Peyer's patch (tissue), 4 donors: ENCODE data around the gene TMEM150B. TPM values are rescaled to one million over a fixed set of nuclear protein-coding genes. Genes with fewer than 3 reads are reported as not detected.

ENCODE experiments used
- DNase-seq, 3 donors: peaks; one replicate each; pipeline ENCODE4 v3.0.0-alpha.2; 2017 to 2019
- H3K27ac ChIP-seq, 4 donors: fragments of 200-600 bp; sonication (generic); one replicate each; pipeline ENCODE4 v1.5.1; 2016 to 2019
- H3K27me3 ChIP-seq, 2 donors: fragments of 200-600 bp; sonication (generic); one replicate each; pipeline ENCODE4 v1.5.1; 2019
- H3K36me3 ChIP-seq, 3 donors: fragments of 200-600 bp; sonication (generic); one replicate each; pipeline ENCODE4 v1.5.1; 2016 to 2019
- H3K4me1 ChIP-seq, 4 donors: fragments of 200-600 bp; sonication (generic); one replicate each; pipeline ENCODE4 v1.5.1; 2016 to 2019
- H3K4me3 ChIP-seq, 4 donors: fragments of 200-600 bp; sonication (generic); 1 replicate in 3 of 4; 2 replicates in 1 of 4; pipeline ENCODE4 v1.5.1; 2016 to 2019; ENCODE audit warnings: mild to moderate bottlenecking in 1 of 4
- H3K9me3 ChIP-seq, 4 donors: fragments of 200-600 bp; sonication (generic); one replicate each; pipeline ENCODE4 v1.5.1; 2016 to 2019; ENCODE audit warnings: mild to moderate bottlenecking in 1 of 4
- POLR2A ChIP-seq, 2 donors: fragments of 450-650 bp; IDR thresholded peaks; one replicate each; pipeline ENCODE4 v1.5.1; 2017; ENCODE audit warnings: antibody characterized with exemption in 2 of 2, mild to moderate bottlenecking in 2 of 2, moderate library complexity in 2 of 2
- total RNA-seq, 4 donors: library from RNA; depleted of rRNA; stranded (reverse); fragments of >200 nt; gene quantifications; one replicate each; pipeline ENCODE4 v1.1.0, GENCODE V29; 2016
- TF ChIP-seq, protein P1 (sequence below), 6 experiments: fragments of 450-650 bp in 4 of 6; fragments of 200-600 bp in 2 of 6; sonication (generic) in 1 of 6; IDR thresholded peaks; one replicate each; pipeline ENCODE4 v1.5.1; 2017 to 2019; ENCODE audit warnings: antibody characterized with exemption in 6 of 6, mild to moderate bottlenecking in 3 of 6, moderate library complexity in 1 of 6

TMEM150B gene
- total RNA-seq, 4 donors from 2014 or later: 26.4 to 235 (median 199) TPM

DNA sequence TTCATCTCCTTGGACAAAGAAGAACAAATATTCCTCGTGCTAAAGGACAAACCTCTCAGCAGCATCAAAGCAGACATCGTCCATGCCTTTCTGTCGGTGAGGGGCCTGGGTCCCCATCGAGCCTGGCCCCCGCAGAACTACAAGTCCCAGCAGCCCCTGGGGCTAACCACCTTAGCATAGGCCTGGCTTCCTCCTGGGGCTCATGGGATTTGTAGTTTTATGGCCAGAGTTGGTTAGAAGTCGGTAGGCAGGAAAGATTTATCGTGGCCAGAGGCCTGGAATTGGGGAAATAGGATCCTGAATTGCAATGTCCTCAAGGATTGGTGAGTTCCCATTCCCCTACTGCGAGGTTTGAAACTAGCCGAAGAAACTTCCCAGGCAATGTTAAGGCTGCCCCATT is 19.6 kb downstream of the TMEM150B start:
- no peak overlapping the region for H3K27ac ChIP-seq

DNA sequence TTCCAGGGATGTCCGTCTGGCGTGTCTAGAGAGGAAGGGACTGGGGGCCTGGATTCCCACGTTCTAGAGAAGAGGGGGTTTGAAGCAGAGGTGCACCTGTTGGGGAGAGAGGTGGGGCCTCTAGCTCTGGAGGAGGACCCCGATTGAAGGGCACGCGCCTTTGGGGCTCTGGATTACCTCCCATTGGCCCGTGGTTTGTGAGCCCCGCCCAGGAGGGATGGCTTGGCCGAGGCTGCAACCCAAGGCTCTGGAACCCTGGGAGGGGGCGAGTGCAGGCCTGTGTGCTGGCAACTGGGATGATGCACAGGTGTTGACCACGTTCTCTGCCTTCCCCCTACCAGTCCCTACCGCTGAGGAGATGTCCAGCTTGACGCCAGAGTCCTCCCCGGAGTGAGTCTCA is 20.2 kb downstream of the TMEM150B start:
- no peak for TF ChIP-seq POLR2A (IDR thresholded peaks at IDR 0.05)
- TF ChIP-seq, protein P1, sequence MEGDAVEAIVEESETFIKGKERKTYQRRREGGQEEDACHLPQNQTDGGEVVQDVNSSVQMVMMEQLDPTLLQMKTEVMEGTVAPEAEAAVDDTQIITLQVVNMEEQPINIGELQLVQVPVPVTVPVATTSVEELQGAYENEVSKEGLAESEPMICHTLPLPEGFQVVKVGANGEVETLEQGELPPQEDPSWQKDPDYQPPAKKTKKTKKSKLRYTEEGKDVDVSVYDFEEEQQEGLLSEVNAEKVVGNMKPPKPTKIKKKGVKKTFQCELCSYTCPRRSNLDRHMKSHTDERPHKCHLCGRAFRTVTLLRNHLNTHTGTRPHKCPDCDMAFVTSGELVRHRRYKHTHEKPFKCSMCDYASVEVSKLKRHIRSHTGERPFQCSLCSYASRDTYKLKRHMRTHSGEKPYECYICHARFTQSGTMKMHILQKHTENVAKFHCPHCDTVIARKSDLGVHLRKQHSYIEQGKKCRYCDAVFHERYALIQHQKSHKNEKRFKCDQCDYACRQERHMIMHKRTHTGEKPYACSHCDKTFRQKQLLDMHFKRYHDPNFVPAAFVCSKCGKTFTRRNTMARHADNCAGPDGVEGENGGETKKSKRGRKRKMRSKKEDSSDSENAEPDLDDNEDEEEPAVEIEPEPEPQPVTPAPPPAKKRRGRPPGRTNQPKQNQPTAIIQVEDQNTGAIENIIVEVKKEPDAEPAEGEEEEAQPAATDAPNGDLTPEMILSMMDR (IDR thresholded peaks at IDR 0.05): no peak
- H3K27me3 ChIP-seq: no peaks in the 10 kb centered on the region
- no peaks in the 10 kb centered on the region for H3K36me3 ChIP-seq
- H3K9me3 ChIP-seq: no peaks in the 10 kb centered on the region
- H3K27ac ChIP-seq: no peak overlapping the region
- no peak overlapping the region for H3K4me3 ChIP-seq
- H3K4me1 ChIP-seq: peaks cover 0 to 8% (median 0%) of the 10 kb centered on the region in 4 donors
- no peak for DNase-seq

More for the DNA sequence above, 19.6 kb downstream of the TMEM150B start:
- TF ChIP-seq, protein P1 (IDR thresholded peaks at IDR 0.05): no peak
- no peak for TF ChIP-seq POLR2A (IDR thresholded peaks at IDR 0.05)
- no peaks in the 10 kb centered on the region for H3K27me3 ChIP-seq
- no peak overlapping the region for H3K4me3 ChIP-seq
- no peaks in the 10 kb centered on the region for H3K9me3 ChIP-seq
- peak in 2 of 3 donors; percentile 36 to 63 for DNase-seq
- peaks cover 0 to 8% (median 0%) of the 10 kb centered on the region in 4 donors for H3K4me1 ChIP-seq
- H3K36me3 ChIP-seq: no peaks in the 10 kb centered on the region

DNA sequence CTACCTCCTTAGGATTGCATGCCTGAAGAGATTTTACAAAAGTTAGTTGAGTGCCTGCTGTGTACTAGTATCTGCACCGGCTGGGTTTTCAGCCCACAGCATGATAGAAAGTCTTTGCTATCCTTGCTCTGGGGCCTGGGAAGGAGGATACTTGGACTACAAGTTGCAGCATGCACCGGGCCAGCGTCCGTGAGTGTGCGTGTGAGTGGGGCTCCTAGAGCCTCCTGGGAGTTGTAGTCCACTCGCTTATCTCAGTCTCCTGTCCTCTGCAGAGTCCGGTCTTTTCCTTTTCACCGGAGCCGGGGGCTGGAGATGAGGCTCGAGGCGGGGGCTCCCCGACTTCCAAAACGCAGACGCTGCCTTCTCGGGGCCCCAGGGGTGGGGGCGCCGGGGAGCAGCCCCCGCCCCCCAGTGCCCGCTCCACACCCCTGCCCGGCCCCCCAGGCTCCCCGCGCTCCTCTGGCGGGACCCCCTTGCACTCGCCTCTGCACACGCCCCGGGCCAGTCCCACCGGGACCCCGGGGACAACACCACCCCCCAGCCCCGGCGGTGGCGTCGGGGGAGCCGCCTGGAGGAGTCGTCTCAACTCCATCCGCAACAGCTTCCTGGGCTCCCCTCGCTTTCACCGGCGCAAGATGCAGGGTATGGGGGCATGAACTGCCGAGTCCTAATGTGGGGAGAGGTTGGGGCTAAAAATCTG is 20.7 kb downstream of the TMEM150B start:
- DNase-seq: peak in 2 of 3 donors; percentile 61 to 67
- Histone ChIP-seq H3K9me3 (no peaks in the 10 kb centered on the region), H3K4me3 (no peak overlapping the region), H3K4me1 (peaks cover 0 to 8% (median 0%) of the 10 kb centered on the region in 4 donors), H3K27ac (no peak overlapping the region), H3K27me3 (no peaks in the 10 kb centered on the region), H3K36me3 (no peaks in the 10 kb centered on the region)
- no peak for TF ChIP-seq POLR2A (IDR thresholded peaks at IDR 0.05)
- TF ChIP-seq, protein P1 (IDR thresholded peaks at IDR 0.05): no peak

DNA sequence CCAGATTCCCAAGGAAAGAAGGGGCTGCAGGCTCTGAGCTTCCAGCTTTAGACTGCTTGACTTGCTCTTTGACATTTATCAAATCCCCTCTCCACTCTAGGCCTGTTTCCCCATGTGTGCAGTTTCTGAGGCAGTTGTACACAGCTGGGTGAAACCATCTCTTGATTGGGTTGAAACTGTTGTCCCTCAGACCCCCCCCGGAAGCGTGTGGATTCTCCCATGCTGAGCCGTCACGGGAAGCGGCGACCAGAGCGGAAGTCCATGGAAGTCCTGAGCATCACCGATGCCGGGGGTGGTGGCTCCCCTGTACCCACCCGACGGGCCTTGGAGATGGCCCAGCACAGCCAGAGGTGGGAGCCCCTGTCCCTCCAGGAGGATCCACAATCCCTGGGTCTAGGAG is 21.7 kb downstream of the TMEM150B start:
- no peak for DNase-seq
- H3K36me3 ChIP-seq: no peaks in the 10 kb centered on the region
- no peak overlapping the region for H3K4me3 ChIP-seq
- peaks cover 0 to 8% (median 0%) of the 10 kb centered on the region in 4 donors for H3K4me1 ChIP-seq
- no peaks in the 10 kb centered on the region for H3K9me3 ChIP-seq
- no peak for TF ChIP-seq POLR2A (IDR thresholded peaks at IDR 0.05)
- TF ChIP-seq, protein P1 (IDR thresholded peaks at IDR 0.05): no peak
- H3K27ac ChIP-seq: no peak overlapping the region
- H3K27me3 ChIP-seq: no peaks in the 10 kb centered on the region

DNA sequence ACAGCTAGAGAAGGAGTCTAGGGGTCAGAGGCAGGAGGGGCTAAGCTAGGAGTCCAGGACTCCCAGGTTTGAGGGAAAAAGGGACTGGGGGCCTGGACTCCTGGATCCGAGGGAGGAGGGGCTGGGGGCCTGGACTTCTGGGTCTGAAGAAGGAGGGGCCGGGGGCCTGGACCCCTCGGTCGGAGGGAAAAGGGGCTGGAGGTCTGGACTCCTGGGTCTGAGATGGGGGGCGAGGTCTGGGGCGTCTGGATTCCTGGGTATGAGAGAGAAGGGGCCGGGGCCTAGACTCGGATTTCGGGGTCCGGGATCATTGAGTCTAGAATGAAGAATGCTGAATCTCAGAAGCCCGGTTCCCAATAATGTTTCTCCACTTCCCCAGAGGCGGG is 22.8 kb downstream of the TMEM150B start:
- H3K9me3 ChIP-seq: no peaks in the 10 kb centered on the region
- H3K36me3 ChIP-seq: no peaks in the 10 kb centered on the region
- peaks cover 0 to 8% (median 0%) of the 10 kb centered on the region in 4 donors for H3K4me1 ChIP-seq
- H3K27me3 ChIP-seq: no peaks in the 10 kb centered on the region
- TF ChIP-seq, protein P1 (IDR thresholded peaks at IDR 0.05): no peak
- TF ChIP-seq POLR2A (IDR thresholded peaks at IDR 0.05): no peak
- peak overlapping the region; percentile 9 to 46 (median 35) for H3K4me3 ChIP-seq
- H3K27ac ChIP-seq: peak overlapping the region in 1 of 4 donors; percentile 64
- no peak for DNase-seq
